Fibroblast of villous mesenchyme (primary cell): Measurements from ENCODE around the gene TLK2. TPM values are rescaled to one million over a fixed set of nuclear protein-coding genes. Genes with fewer than 3 reads are reported as not detected.
A peak's percentile ranks its signal among the peaks of the same experiment; 100 is the strongest.

Experiments
- DNase-seq: peaks from one replicate; pipeline ENCODE4 v3.0.0-alpha.2; 2010; ENCODE audit warnings: low read depth
- H3K4me3 ChIP-seq: 2 replicates; pipeline ENCODE4 v1.5.1; 2011; ENCODE audit warnings: low read depth, mild to moderate bottlenecking, low read length
- CTCF ChIP-seq: IDR thresholded peaks from 2 replicates; pipeline ENCODE4 v1.5.1; 2012; ENCODE audit warnings: low read depth, mild to moderate bottlenecking, low read length; ENCODE audit not compliant: insufficient read depth
- total RNA-seq: library from RNA; depleted of rRNA; stranded (reverse); fragments of >200 nt; gene quantifications from 2 replicates; pipeline ENCODE4 v1.2.3, GENCODE V29; 2012

The TLK2 gene
- total RNA-seq, 1 donor: 60.0 TPM

DNA sequence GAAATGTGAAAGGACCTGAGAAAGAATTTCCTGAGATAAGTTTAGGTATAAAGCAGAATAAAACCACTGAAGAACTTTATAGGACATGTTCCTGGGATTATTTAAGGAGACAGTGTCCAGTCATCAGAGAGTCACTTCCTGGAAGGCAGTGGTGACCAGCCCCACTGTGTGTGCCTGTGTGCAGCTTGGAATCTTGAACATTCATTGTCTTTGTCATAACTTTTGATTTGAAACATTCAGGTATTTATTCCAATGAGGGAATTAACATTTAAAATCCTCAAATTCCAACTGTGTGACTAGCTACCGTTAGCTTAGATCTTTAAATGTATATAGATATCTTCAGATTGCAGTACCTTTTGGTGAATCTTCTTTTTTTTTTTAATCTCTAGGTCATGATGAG lies 87.2 kb downstream of the TLK2 start:
- DNase-seq: peak; percentile 36
- TF ChIP-seq CTCF: no peak
- no peak overlapping the region for H3K4me3 ChIP-seq

GRCh38 chr17:62566996-62567578 lies 88.5 kb downstream of the TLK2 start:
- TF ChIP-seq CTCF: no peak
- no peak for DNase-seq
- H3K4me3 ChIP-seq: no peak overlapping the region

- no peak overlapping the region for H3K4me3 ChIP-seq
- no peak for DNase-seq
- TF ChIP-seq CTCF: no peak
Observed at GRCh38 chr17:62572488-62572887, 93.9 kb downstream of the TLK2 start.

DNA sequence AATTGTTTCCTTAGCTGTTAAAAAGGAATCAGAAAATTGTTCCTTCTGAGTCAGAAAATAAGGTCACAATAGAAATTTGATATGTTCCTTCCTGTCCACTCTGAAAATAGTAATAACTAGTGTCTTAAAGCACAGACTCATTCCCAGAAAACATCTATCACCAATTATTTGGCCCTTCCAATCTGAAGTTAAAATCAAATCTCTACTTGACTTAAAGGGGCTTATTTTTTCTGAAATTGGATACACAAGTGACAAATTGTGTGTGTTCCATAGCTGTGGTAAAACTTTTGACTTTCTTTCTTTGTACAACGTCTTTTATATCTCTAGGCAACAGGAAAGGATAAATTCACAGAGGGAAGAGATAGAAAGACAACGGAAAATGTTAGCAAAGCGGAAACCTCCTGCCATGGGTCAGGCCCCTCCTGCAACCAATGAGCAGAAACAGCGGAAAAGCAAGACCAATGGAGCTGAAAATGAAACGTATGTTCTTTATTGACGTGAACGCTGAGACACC lies 94.3 kb downstream of the TLK2 start:
- no peak for TF ChIP-seq CTCF
- no peak overlapping the region for H3K4me3 ChIP-seq
- DNase-seq: no peak

DNA sequence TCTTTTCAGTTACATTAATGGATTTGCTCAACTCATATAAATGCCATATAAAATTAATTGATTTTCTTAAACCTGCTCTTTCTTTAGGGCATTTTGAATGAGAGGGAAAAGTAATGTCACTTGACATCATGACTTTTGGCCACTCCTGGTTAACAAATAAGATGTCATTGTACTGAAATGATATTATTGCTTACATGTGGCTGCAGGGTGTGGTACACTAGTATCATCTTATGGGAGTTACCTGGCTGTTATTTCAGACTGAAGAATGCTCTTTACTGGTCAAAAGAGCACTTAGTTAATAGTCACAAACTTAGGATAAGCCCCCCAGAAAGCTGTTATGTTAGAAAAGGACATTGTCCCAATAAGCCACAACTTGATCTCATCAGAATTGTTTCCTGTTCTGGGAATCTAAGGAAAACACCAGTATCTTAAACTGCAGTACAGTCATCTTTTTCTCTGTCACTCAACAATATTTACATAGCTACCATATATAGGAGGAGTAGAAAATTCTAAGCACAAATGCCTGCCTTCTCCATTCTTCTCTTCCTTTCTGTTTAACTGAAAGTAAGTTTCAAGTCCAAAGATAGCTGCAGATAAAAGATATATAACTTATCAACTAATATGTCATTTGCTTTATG lies 95.0 kb downstream of the TLK2 start:
- no peak for DNase-seq
- TF ChIP-seq CTCF: no peak
- no peak overlapping the region for H3K4me3 ChIP-seq

- no peak for DNase-seq
- H3K4me3 ChIP-seq: no peak overlapping the region
- no peak for TF ChIP-seq CTCF
Observed at GRCh38 chr17:62576382-62576781, 97.8 kb downstream of the TLK2 start.
